GM18498 (cell line): Measurements from ENCODE around the gene BCAT1.
A peak's percentile ranks its signal among the peaks of the same experiment; 100 is the strongest.

Experiments
- ATAC-seq: cut with Tn5 transposase; IDR thresholded peaks from one replicate; pipeline ENCODE4 v1.9.1; 2021; ENCODE audit warnings: mild to moderate bottlenecking, moderate library complexity; ENCODE audit not compliant: unreplicated experiment

BCAT1 gene

DNA sequence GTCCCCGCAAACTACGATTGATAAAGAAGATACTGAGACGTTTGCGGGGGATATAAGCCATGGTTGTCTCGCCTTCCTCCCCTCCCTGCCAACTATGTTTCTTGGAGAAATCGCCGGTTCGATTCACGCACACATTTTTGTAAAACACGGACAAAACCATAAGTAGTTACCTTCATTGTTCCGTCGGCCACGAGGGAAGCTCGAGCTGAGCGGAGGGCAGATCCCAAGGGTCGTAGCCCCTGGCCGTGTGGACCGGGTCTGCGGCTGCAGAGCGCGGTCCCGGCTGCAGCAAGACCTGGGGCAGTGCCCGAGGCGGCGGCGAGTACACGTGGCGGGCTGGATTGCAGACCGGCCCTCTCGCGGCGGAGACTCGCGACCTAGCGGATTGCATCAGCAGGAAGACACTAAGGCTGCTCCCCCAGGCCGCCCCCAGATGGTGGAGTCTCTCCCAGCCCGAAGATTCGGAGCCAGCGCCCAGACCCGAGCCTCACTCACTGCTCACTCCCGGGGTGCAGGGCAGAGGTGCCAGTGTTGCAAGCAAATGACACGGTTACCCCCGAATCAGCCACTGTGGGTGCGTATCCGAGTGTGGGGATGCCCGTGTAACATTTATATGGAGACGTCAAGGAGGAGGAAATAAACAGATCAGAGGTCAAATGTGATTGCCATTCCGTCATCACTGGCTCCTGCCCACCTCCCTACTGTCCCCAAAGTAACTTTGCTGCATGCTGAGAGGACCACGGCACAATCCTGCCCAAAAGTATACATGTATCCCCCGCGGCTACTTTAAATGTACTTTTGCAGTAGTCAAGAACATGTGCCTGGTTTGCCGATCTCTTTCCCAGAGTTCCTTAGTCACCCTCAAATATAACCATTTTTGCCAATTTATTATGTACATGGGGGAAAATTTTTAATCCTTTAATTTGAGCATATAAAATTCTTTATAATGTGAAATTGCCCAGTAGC is at the start of gene BCAT1:
BCAT1 (minus strand) TSS at position 345 of the 966 bp plus-strand sequence; CDS start at position 176, 169 bp downstream.
- ATAC-seq, result peak; percentile 48

- ATAC-seq, result peak; percentile 75
Measured at GRCh38 chr12:24997970-24998582, 49.2 kb upstream of the BCAT1 start.

DNA sequence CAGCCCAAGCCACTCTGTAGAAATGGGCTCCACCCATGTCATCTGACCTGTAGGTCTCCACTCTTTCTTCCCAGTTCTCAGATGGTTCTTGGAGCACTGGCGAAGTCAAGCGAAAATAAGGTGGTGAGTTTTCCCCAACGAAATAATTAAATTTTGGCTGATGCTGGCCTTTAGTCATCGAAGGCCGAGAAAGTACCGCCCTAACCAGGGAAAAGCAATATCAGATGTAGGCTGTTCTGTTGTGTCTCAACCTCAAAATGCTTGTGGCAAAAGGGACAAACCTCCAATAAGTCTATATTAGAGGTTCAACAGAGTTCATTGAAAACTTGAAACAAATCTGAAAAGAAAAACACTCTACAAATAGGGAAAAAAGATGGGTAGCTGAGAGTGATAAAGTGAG is 48.6 kb upstream of the BCAT1 start:
- ATAC-seq, result peak; percentile 22

GRCh38 chr12:24996820-24997219 is 47.9 kb upstream of the BCAT1 start:
- no peak for ATAC-seq

GRCh38 chr12:24996102-24996797 is 47.3 kb upstream of the BCAT1 start:
- peak; percentile 33 for ATAC-seq

- ATAC-seq, result no peak
Measured at GRCh38 chr12:24993793-24994192, 44.9 kb upstream of the BCAT1 start.

DNA sequence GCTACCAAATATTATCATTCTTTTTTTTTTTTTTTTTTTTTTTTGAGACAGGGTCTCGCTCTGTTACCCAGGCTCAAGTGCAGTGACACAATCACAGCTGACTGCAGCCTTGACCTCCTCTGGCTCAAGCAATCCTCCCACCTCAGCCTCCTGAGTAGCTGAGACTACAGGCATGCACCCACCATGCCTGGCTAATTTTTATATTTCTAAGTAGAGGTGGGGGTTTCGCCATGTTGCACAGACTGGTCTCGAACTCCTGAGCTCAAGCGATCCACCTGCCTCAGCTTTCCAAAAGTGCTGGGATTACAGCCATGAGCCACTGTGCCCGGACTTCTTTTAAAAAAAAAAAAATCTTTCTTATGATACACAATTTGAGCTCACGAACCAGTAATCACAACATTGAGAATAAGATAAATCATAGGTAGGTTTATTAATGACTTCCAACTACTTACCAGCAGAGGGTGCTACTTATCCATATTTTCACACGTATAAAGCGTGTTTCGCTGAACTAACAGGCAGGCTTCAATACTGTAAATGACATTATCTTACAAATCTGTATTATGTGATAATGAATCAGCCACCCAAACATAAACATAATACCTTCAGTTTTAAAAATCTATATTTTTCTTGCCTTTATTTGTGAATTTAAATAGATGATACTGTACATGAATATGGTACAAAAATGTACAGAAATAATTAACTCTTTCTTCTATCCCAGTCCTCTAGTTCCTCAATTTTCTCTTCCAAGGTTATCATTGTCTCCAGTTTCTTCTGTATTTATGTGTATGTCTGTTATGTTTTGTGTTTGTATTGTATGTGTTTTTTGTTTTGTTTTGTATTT is 42.5 kb upstream of the BCAT1 start:
- peak; percentile 62 for ATAC-seq

GRCh38 chr12:24989216-24989615 is 40.3 kb upstream of the BCAT1 start:
- ATAC-seq, result no peak

GRCh38 chr12:24982250-24982649 is 33.3 kb upstream of the BCAT1 start:
- ATAC-seq, result no peak

DNA sequence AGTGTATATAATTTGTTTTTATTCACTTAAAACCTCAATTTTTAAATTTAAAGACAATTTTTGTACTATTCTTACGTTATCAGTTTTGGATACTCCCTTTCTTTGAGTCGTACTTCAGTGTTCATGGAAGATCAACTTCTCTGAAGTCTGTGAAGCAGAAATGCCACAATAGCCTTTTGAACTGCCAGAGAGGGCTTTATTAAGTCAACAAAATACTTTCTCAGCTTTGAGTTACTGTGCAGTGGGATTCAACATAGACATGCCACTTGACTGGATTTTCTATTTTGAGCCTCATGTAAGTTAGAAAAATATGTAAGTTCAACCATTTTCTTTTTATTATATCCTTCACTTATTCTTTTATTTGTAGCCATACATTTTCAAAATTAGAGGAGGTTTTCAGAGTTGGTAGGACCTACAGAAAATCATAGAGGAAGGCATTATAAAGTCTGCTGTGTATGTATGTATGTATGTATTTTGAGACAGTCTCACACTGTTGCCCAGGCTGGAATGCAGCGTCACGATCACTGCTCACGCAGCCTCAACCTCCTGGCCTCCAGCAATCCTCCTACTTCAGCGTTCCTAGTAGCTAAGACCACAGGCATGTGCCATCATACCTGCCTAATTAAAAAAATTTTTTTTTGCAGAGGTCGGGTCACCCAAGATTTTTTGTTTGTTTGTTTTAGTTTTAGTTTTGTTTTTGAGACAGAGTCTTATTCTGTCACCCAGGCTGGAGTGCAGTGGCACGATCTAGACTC is 31.3 kb upstream of the BCAT1 start:
- no peak for ATAC-seq

DNA sequence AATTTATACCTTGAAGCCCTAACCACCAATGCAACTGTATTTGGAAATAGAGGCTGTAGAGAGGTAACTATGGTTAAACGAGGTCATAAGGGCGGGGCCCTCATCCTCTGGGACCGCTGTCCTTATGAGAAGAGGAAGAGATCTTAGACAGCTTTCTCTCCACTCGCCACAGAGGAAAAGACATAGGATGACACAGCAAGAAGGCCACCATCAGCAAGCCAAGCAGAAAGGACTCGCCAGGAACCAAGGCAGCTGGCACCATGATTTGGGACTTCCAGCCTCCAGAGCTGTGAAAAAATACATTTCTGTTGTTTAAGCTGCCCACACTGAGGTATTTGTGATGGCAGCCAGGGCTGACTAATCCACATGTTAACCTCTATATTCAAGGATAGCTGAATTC is 30.4 kb upstream of the BCAT1 start:
- ATAC-seq, result no peak

DNA sequence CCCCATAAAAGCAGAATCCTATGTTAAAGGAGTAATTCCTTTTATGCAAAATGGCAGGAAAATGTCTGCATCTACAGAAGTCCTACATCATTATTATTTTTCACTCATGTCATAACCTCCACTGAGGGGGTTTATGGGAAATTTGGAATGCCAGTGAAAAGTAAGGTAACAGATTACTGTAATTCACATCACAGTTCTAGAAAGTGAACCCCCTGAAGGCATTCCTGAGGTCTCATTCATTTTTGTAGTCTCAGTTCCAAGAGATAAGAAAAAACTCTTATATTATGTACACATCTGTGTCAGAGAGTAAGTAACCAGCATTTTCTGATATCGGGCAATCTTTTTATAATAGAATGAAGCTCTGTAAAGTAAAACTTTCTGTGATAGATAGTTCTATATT is 28.8 kb upstream of the BCAT1 start:
- no peak for ATAC-seq

DNA sequence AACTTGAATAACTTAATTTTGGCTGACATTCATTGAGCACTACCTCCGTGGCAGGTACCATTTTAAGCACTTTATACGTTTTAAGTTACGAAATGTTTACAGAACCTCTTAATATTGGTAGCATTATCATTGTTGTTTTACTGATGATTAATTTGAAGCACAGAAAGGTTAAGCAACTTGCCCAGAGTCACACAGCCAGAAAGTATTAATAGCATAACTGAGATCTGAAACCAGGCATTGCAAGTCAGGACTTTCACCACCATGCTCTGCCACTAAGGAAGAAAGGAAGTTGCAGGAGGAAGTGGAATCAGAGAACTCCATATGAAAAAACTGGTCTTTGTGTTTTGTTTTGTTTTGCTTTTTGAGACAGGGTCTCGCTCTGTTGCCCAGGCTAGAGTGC is 28.2 kb upstream of the BCAT1 start:
- no peak for ATAC-seq

- ATAC-seq, result no peak
Measured at GRCh38 chr12:24975425-24975824, 26.5 kb upstream of the BCAT1 start.

- no peak for ATAC-seq
Measured at GRCh38 chr12:24974216-24974615, 25.3 kb upstream of the BCAT1 start.

- no peak for ATAC-seq
Measured at GRCh38 chr12:24972078-24972477, 23.2 kb upstream of the BCAT1 start.

DNA sequence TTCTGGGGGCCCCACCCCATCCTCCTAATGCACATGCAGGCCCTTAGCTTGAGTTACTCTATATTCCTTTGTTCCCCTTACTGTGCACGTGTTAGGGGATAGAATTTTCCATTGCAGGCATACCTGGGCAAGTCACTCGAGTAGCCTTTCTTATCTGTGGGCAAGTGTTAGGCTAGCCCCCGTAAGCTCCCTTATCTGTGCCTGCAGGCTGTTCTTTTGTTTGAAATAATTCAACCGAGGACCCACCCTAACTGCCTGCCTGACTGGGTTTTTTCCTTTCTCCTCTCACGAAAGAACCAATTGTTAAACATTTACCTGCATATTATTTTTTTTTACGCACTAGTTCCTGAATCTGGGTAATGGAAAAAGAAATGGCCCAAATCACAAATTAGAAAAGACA is 21.3 kb upstream of the BCAT1 start:
- no peak for ATAC-seq

DNA sequence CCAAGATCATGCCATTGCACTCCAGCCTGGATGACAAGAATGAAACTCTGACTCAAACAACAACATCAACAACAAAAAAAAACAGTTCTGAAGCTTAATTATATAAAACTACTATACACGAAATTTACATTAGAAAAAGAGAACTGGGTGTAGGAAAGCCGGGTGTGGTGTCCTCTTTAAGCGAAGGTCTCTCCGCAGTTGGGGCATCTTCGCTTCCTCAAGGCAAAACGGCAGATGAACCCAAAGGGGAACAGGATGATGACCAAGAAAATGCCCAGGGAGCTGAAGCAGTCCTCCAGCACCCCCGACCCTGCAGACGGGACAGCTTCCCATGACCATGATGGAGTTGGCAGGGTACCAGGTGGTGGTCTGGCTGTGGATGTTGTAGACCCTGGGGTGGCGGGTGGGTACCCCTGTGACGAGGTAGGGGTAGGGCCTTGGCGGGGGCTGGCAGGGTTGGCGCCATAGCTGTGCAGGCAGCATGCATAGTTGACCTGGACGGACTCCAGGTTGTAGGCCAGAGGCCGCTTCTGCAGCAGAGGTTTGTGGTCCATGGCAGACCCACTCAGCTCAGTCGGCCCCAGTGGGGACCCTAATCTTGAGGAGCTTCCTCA is 18.2 kb upstream of the BCAT1 start:
- ATAC-seq, result no peak

- ATAC-seq, result no peak
Measured at GRCh38 chr12:24964342-24964741, 15.4 kb upstream of the BCAT1 start.
